GM23338 (cell line): ENCODE data around the gene MTRF1. TPM values are rescaled to one million over a fixed set of nuclear protein-coding genes. Genes with fewer than 3 reads are reported as not detected.

Source experiments
- ATAC-seq: fragments of 200-7000 bp; cut with Tn5 transposase; 3 replicates; pipeline ENCODE4 v1.9.1; 2020
- DNase-seq: peaks from one replicate; pipeline ENCODE4 v3.0.0-alpha.2; 2015; ENCODE audit warnings: low spot score
- H2AFZ ChIP-seq: fragments of 200-600 bp; sonication (generic); 2 replicates; pipeline ENCODE4 v1.8.0; 2016; ENCODE audit warnings: antibody characterized with exemption, mild to moderate bottlenecking, moderate library complexity
- H3F3A ChIP-seq: fragments of 200-600 bp; sonication (generic); replicated peaks from 2 replicates; pipeline ENCODE4 v1.8.0; 2017; ENCODE audit warnings: antibody characterized with exemption, mixed run types, low read depth
- H3K27ac ChIP-seq: fragments of 200-600 bp; sonication (generic); 2 replicates; pipeline ENCODE4 v1.6.1; 2016; ENCODE audit warnings: low read depth
- H3K27me3 ChIP-seq: fragments of 200-600 bp; sonication (generic); 2 replicates; pipeline ENCODE4 v1.8.0; 2016; ENCODE audit warnings: mild to moderate bottlenecking, mixed run types, moderate library complexity; ENCODE audit not compliant: insufficient read depth
- H3K36me3 ChIP-seq: fragments of 200-600 bp; sonication (generic); 2 replicates; pipeline ENCODE4 v1.8.0; 2016; ENCODE audit warnings: mild to moderate bottlenecking; ENCODE audit not compliant: insufficient read depth
- H3K4me1 ChIP-seq: fragments of 200-600 bp; sonication (generic); 2 replicates; pipeline ENCODE4 v1.8.0; 2016; ENCODE audit warnings: mild to moderate bottlenecking, moderate library complexity; ENCODE audit not compliant: insufficient read depth
- H3K4me2 ChIP-seq: fragments of 200-600 bp; sonication (generic); 2 replicates; pipeline ENCODE4 v1.7.1; 2017; ENCODE audit warnings: mixed run types
- H3K4me3 ChIP-seq: fragments of 200-600 bp; sonication (generic); 2 replicates; pipeline ENCODE4 v1.6.1; 2016; ENCODE audit warnings: mixed run types
- H3K79me2 ChIP-seq: fragments of 200-600 bp; sonication (generic); replicated peaks from 2 replicates; pipeline ENCODE4 v1.8.0; 2017; ENCODE audit warnings: mild to moderate bottlenecking; ENCODE audit not compliant: insufficient read depth
- H3K9me2 ChIP-seq: fragments of 200-600 bp; sonication (generic); 2 replicates; pipeline ENCODE4 v1.8.0; 2017; ENCODE audit not compliant: insufficient read depth
- H4K20me1 ChIP-seq: fragments of 200-600 bp; sonication (generic); replicated peaks from 2 replicates; pipeline ENCODE4 v1.8.0; 2017; ENCODE audit warnings: mild to moderate bottlenecking; ENCODE audit not compliant: insufficient read depth
- H3K27ac Mint-ChIP-seq: 2 replicates; pipeline ENCODE4 v1.8.0; 2020; ENCODE audit warnings: inconsistent platforms, mild to moderate bottlenecking, moderate library complexity, mixed read lengths
- H3K27me3 Mint-ChIP-seq: 3 replicates; pipeline ENCODE4 v1.8.0; 2022; ENCODE audit warnings: low read depth, mild to moderate bottlenecking, moderate library complexity, mixed read lengths, inconsistent platforms; ENCODE audit not compliant: insufficient read depth, poor library complexity
- H3K36me3 Mint-ChIP-seq: 3 replicates; pipeline ENCODE4 v1.8.0; 2021; ENCODE audit warnings: low read depth, mild to moderate bottlenecking, inconsistent platforms, moderate library complexity, mixed read lengths
- H3K4me1 Mint-ChIP-seq: 3 replicates; pipeline ENCODE4 v1.8.0; 2020; ENCODE audit warnings: mild to moderate bottlenecking, inconsistent platforms, mixed read lengths
- H3K4me3 Mint-ChIP-seq: 3 replicates; pipeline ENCODE4 v1.8.0; 2021; ENCODE audit warnings: moderate library complexity, mild to moderate bottlenecking, inconsistent platforms, mixed read lengths
- H3K9me3 Mint-ChIP-seq: 3 replicates; pipeline ENCODE4 v1.8.0; 2020; ENCODE audit warnings: moderate library complexity, mild to moderate bottlenecking, inconsistent platforms, mixed read lengths
- CREB1 ChIP-seq: fragments of 250-450 bp; sonication (Bioruptor Pico); IDR thresholded peaks from 2 replicates; pipeline ENCODE4 v1.5.0; 2020; ENCODE audit warnings: low read depth, mild to moderate bottlenecking, moderate library complexity
- EZH2 ChIP-seq: fragments of 200-600 bp; sonication (generic); IDR thresholded peaks from one replicate; pipeline ENCODE4 v1.8.0; 2017; ENCODE audit warnings: antibody characterized with exemption, mild to moderate bottlenecking, low read depth; ENCODE audit not compliant: unreplicated experiment
- EZH2phosphoT487 ChIP-seq: fragments of 200-600 bp; sonication (generic); IDR thresholded peaks from one replicate; pipeline ENCODE4 v1.8.1; 2018; ENCODE audit warnings: antibody characterized with exemption; ENCODE audit not compliant: unreplicated experiment
- JUNB ChIP-seq: IDR thresholded peaks from one replicate; pipeline ENCODE4 v1.6.1; 2016; ENCODE audit warnings: antibody characterized with exemption; ENCODE audit not compliant: unreplicated experiment
- NANOG ChIP-seq: IDR thresholded peaks from 2 replicates; pipeline ENCODE4 v1.6.1; 2016; ENCODE audit warnings: antibody characterized with exemption, borderline replicate concordance
- POLR2AphosphoS5 ChIP-seq: IDR thresholded peaks from 2 replicates; pipeline ENCODE4 v1.6.1; 2016; ENCODE audit warnings: antibody characterized with exemption, low read depth
- STAT1 ChIP-seq: IDR thresholded peaks from one replicate; pipeline ENCODE4 v1.6.1; 2016; ENCODE audit warnings: antibody characterized with exemption; ENCODE audit not compliant: unreplicated experiment
- ZNF114 ChIP-seq: fragments of 250-450 bp; sonication (Bioruptor Pico); IDR thresholded peaks from 2 replicates; pipeline ENCODE4 v1.5.0; 2020; ENCODE audit warnings: mild to moderate bottlenecking, moderate library complexity
- ZNF331 ChIP-seq: fragments of 250-450 bp; sonication (Bioruptor Pico); IDR thresholded peaks from 2 replicates; pipeline ENCODE4 v1.5.0; 2020; ENCODE audit warnings: low read depth, mild to moderate bottlenecking, moderate library complexity
- polyA plus RNA-seq: library from polyadenylated mRNA; unstranded; fragments of >200 nt; fragmentation: Nextera tagmentation; extraction: Ambion mirVana; gene quantifications from 2 replicates; pipeline ENCODE4 v1.2.1, GENCODE V29; 2016
- total RNA-seq: library from RNA; depleted of rRNA; stranded (reverse); fragments of >200 nt; shearing (Covaris generic); gene quantifications from 2 replicates; pipeline ENCODE4 v1.2.3, GENCODE V29; 2014
- TF ChIP-seq, protein P1 (sequence below): IDR thresholded peaks from 2 replicates; pipeline ENCODE4 v1.6.1; 2016; ENCODE audit warnings: antibody characterized with exemption
- TF ChIP-seq, protein P2 (sequence below): IDR thresholded peaks from one replicate; pipeline ENCODE4 v1.6.1; 2018; ENCODE audit warnings: antibody characterized with exemption; ENCODE audit not compliant: unreplicated experiment
- TF ChIP-seq, protein P3 (sequence below): fragments of 250-450 bp; sonication (Bioruptor Pico); IDR thresholded peaks from 2 replicates; pipeline ENCODE4 v1.5.0; 2020; ENCODE audit warnings: mild to moderate bottlenecking, moderate library complexity
- TF ChIP-seq, protein P4 (sequence below), 2 experiments: fragments of 200-600 bp in 1 of 2; sonication (generic) in 1 of 2; conservative IDR thresholded peaks; 2 replicates each; pipeline versions ENCODE4 v1.5.1 to v1.6.1; 2016 to 2017; ENCODE audit warnings: antibody characterized with exemption in 2 of 2, low read depth in 2 of 2, mild to moderate bottlenecking in 2 of 2, moderate library complexity in 1 of 2

Gene MTRF1
- total and polyA plus RNA-seq, 2 experiments from 2014 or later: 18.4 to 22.6 TPM

DNA sequence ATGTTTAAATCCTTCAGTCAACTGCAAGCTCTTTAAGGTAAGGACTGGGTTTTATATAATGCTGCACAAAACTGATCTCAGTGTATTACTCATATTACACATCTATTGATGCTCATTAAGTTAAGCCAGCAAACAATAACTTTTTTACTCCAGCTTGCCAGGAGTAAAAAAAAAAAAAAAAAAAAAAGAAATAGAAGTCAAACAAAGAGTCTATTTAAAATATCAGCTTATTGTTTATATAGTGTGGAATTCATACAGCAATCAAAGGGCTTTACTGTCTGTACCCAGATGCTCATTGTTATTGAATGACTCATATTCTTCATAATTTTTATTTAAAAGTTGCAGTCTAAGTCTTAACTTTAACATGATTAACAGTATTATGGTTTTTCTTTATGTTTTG is 47.2 kb downstream of the MTRF1 start:
- H2AFZ ChIP-seq: no peak overlapping the region
- ATAC-seq: no peak
- no peaks in the 10 kb centered on the region for H3K36me3 ChIP-seq
- no peaks in the 10 kb centered on the region for H3F3A ChIP-seq
- DNase-seq: no peak
- H3K27me3 ChIP-seq: no peaks in the 10 kb centered on the region
- H3K27ac ChIP-seq: no peak overlapping the region
- Mint-ChIP-seq H3K36me3 (peaks cover 10% of the 10 kb centered on the region), H3K4me3 (no peak overlapping the region), H3K4me1 (no peaks in the 10 kb centered on the region), H3K27me3 (no peaks in the 10 kb centered on the region), H3K27ac (no peak overlapping the region), H3K9me3 (peaks cover 13% of the 10 kb centered on the region)
- H4K20me1 ChIP-seq: no peaks in the 10 kb centered on the region
- H3K4me2 ChIP-seq: no peak overlapping the region
- no peak overlapping the region for H3K4me3 ChIP-seq
- H3K79me2 ChIP-seq: no peaks in the 10 kb centered on the region
- H3K4me1 ChIP-seq: no peaks in the 10 kb centered on the region
- TF ChIP-seq EZH2phosphoT487: no peak
- TF ChIP-seq, protein P1, sequence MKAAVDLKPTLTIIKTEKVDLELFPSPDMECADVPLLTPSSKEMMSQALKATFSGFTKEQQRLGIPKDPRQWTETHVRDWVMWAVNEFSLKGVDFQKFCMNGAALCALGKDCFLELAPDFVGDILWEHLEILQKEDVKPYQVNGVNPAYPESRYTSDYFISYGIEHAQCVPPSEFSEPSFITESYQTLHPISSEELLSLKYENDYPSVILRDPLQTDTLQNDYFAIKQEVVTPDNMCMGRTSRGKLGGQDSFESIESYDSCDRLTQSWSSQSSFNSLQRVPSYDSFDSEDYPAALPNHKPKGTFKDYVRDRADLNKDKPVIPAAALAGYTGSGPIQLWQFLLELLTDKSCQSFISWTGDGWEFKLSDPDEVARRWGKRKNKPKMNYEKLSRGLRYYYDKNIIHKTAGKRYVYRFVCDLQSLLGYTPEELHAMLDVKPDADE: no peak
- no peak for TF ChIP-seq ZNF331 (CRISPR knock-in tag)
- TF ChIP-seq STAT1: no peak
- TF ChIP-seq ZNF114 (CRISPR knock-in tag): no peak
- TF ChIP-seq, protein P2, sequence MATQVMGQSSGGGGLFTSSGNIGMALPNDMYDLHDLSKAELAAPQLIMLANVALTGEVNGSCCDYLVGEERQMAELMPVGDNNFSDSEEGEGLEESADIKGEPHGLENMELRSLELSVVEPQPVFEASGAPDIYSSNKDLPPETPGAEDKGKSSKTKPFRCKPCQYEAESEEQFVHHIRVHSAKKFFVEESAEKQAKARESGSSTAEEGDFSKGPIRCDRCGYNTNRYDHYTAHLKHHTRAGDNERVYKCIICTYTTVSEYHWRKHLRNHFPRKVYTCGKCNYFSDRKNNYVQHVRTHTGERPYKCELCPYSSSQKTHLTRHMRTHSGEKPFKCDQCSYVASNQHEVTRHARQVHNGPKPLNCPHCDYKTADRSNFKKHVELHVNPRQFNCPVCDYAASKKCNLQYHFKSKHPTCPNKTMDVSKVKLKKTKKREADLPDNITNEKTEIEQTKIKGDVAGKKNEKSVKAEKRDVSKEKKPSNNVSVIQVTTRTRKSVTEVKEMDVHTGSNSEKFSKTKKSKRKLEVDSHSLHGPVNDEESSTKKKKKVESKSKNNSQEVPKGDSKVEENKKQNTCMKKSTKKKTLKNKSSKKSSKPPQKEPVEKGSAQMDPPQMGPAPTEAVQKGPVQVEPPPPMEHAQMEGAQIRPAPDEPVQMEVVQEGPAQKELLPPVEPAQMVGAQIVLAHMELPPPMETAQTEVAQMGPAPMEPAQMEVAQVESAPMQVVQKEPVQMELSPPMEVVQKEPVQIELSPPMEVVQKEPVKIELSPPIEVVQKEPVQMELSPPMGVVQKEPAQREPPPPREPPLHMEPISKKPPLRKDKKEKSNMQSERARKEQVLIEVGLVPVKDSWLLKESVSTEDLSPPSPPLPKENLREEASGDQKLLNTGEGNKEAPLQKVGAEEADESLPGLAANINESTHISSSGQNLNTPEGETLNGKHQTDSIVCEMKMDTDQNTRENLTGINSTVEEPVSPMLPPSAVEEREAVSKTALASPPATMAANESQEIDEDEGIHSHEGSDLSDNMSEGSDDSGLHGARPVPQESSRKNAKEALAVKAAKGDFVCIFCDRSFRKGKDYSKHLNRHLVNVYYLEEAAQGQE: no peak
- TF ChIP-seq JUNB: no peak
- TF ChIP-seq NANOG: no peak
- TF ChIP-seq, protein P3, sequence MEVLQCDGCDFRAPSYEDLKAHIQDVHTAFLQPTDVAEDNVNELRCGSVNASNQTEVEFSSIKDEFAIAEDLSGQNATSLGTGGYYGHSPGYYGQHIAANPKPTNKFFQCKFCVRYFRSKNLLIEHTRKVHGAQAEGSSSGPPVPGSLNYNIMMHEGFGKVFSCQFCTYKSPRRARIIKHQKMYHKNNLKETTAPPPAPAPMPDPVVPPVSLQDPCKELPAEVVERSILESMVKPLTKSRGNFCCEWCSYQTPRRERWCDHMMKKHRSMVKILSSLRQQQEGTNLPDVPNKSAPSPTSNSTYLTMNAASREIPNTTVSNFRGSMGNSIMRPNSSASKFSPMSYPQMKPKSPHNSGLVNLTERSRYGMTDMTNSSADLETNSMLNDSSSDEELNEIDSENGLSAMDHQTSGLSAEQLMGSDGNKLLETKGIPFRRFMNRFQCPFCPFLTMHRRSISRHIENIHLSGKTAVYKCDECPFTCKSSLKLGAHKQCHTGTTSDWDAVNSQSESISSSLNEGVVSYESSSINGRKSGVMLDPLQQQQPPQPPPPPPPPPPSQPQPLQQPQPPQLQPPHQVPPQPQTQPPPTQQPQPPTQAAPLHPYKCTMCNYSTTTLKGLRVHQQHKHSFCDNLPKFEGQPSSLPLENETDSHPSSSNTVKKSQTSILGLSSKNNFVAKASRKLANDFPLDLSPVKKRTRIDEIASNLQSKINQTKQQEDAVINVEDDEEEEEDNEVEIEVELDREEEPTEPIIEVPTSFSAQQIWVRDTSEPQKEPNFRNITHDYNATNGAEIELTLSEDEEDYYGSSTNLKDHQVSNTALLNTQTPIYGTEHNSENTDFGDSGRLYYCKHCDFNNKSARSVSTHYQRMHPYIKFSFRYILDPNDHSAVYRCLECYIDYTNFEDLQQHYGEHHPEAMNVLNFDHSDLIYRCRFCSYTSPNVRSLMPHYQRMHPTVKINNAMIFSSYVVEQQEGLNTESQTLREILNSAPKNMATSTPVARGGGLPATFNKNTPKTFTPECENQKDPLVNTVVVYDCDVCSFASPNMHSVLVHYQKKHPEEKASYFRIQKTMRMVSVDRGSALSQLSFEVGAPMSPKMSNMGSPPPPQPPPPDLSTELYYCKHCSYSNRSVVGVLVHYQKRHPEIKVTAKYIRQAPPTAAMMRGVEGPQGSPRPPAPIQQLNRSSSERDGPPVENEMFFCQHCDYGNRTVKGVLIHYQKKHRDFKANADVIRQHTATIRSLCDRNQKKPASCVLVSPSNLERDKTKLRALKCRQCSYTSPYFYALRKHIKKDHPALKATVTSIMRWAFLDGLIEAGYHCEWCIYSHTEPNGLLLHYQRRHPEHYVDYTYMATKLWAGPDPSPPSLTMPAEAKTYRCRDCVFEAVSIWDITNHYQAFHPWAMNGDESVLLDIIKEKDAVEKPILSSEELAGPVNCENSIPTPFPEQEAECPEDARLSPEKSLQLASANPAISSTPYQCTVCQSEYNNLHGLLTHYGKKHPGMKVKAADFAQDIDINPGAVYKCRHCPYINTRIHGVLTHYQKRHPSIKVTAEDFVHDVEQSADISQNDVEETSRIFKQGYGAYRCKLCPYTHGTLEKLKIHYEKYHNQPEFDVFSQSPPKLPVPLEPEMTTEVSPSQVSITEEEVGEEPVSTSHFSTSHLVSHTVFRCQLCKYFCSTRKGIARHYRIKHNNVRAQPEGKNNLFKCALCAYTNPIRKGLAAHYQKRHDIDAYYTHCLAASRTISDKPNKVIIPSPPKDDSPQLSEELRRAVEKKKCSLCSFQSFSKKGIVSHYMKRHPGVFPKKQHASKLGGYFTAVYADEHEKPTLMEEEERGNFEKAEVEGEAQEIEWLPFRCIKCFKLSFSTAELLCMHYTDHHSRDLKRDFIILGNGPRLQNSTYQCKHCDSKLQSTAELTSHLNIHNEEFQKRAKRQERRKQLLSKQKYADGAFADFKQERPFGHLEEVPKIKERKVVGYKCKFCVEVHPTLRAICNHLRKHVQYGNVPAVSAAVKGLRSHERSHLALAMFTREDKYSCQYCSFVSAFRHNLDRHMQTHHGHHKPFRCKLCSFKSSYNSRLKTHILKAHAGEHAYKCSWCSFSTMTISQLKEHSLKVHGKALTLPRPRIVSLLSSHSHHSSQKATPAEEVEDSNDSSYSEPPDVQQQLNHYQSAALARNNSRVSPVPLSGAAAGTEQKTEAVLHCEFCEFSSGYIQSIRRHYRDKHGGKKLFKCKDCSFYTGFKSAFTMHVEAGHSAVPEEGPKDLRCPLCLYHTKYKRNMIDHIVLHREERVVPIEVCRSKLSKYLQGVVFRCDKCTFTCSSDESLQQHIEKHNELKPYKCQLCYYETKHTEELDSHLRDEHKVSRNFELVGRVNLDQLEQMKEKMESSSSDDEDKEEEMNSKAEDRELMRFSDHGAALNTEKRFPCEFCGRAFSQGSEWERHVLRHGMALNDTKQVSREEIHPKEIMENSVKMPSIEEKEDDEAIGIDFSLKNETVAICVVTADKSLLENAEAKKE (CRISPR knock-in tag): no peak
- TF ChIP-seq, protein P4, sequence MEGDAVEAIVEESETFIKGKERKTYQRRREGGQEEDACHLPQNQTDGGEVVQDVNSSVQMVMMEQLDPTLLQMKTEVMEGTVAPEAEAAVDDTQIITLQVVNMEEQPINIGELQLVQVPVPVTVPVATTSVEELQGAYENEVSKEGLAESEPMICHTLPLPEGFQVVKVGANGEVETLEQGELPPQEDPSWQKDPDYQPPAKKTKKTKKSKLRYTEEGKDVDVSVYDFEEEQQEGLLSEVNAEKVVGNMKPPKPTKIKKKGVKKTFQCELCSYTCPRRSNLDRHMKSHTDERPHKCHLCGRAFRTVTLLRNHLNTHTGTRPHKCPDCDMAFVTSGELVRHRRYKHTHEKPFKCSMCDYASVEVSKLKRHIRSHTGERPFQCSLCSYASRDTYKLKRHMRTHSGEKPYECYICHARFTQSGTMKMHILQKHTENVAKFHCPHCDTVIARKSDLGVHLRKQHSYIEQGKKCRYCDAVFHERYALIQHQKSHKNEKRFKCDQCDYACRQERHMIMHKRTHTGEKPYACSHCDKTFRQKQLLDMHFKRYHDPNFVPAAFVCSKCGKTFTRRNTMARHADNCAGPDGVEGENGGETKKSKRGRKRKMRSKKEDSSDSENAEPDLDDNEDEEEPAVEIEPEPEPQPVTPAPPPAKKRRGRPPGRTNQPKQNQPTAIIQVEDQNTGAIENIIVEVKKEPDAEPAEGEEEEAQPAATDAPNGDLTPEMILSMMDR (conservative IDR thresholded peaks at IDR 0.05; ENCODE audit: low read depth in 2 of 2): no peak
- TF ChIP-seq CREB1: no peak
- no peak for TF ChIP-seq EZH2
- TF ChIP-seq POLR2AphosphoS5: no peak
- H3K9me2 ChIP-seq: no peaks in the 10 kb centered on the region
